Mesothelial cell of epicardium (in vitro differentiated cells): ENCODE data around the gene SERINC2. TPM values are rescaled to one million over a fixed set of nuclear protein-coding genes. Genes with fewer than 3 reads are reported as not detected.
"Not testable (repeated sequence)": the region's sequence is repeated elsewhere in the genome, so short reads cannot be mapped to it uniquely, and the experiment has no call there.

Source experiments
- DNase-seq, 2 experiments: peaks; one replicate each; pipeline ENCODE4 v3.0.0; 2021; ENCODE audit warnings: low spot score in 2 of 2; ENCODE audit not compliant: unreplicated experiment in 2 of 2
- H3K27ac Mint-ChIP-seq: 2 replicates; pipeline ENCODE4 v1.8.0; 2021; ENCODE audit warnings: mixed read lengths
- H3K27me3 Mint-ChIP-seq: 2 replicates; pipeline ENCODE4 v1.8.0; 2021; ENCODE audit warnings: low read depth, mixed read lengths
- H3K36me3 Mint-ChIP-seq: 2 replicates; pipeline ENCODE4 v1.8.0; 2021; ENCODE audit warnings: mixed read lengths
- H3K4me1 Mint-ChIP-seq: 2 replicates; pipeline ENCODE4 v1.8.0; 2021; ENCODE audit warnings: mixed read lengths
- H3K4me3 Mint-ChIP-seq: 2 replicates; pipeline ENCODE4 v1.8.0; 2021; ENCODE audit warnings: mild to moderate bottlenecking, moderate library complexity, mixed read lengths
- H3K9me3 Mint-ChIP-seq: 2 replicates; pipeline ENCODE4 v1.8.0; 2021; ENCODE audit warnings: mixed read lengths
- CTCF ChIP-seq: fragments of 200-600 bp; sonication (generic); IDR thresholded peaks from one replicate; pipeline ENCODE4 v1.5.0; 2021; ENCODE audit warnings: antibody characterized with exemption; ENCODE audit not compliant: unreplicated experiment
- total RNA-seq: library from RNA; stranded (reverse); gene quantifications from 3 replicates; pipeline ENCODE4 v1.2.1, GENCODE V29; 2021

SERINC2 gene
- total RNA-seq, 1 donor from 2014 or later: 45.4 TPM

- no peak for TF ChIP-seq CTCF
- DNase-seq: no peak
- H3K9me3 Mint-ChIP-seq: peaks cover 76% of the 10 kb centered on the region
- no peak overlapping the region for H3K4me3 Mint-ChIP-seq
- H3K27me3 Mint-ChIP-seq: peaks cover 7% of the 10 kb centered on the region
- no peaks in the 10 kb centered on the region for H3K36me3 Mint-ChIP-seq
- H3K27ac Mint-ChIP-seq: no peak overlapping the region
- H3K4me1 Mint-ChIP-seq: no peaks in the 10 kb centered on the region
Measured at GRCh38 chr1:31460027-31460426, 47.0 kb downstream of the SERINC2 start.

GRCh38 chr1:31467005-31467674, 54.1 kb downstream of the SERINC2 start:
- Mint-ChIP-seq H3K27ac (no peak overlapping the region), H3K4me3 (no peak overlapping the region), H3K36me3 (no peaks in the 10 kb centered on the region), H3K27me3 (no peaks in the 10 kb centered on the region), H3K4me1 (peaks cover under 1% of the 10 kb centered on the region), H3K9me3 (peaks cover 40% of the 10 kb centered on the region)
- no peak for DNase-seq
- TF ChIP-seq CTCF: no peak

GRCh38 chr1:31470794-31471315, 57.8 kb downstream of the SERINC2 start:
- no peaks in the 10 kb centered on the region for H3K36me3 Mint-ChIP-seq
- no peaks in the 10 kb centered on the region for H3K27me3 Mint-ChIP-seq
- H3K4me3 Mint-ChIP-seq: no peak overlapping the region
- H3K4me1 Mint-ChIP-seq: peaks cover 3% of the 10 kb centered on the region
- no peak for DNase-seq
- no peak for TF ChIP-seq CTCF
- peaks cover 34% of the 10 kb centered on the region for H3K9me3 Mint-ChIP-seq
- no peak overlapping the region for H3K27ac Mint-ChIP-seq

GRCh38 chr1:31471452-31472313, 58.7 kb downstream of the SERINC2 start:
- not testable (repeated sequence) for H3K36me3 Mint-ChIP-seq, H3K27me3 Mint-ChIP-seq, H3K27ac Mint-ChIP-seq

GRCh38 chr1:31472314-31472651, 59.3 kb downstream of the SERINC2 start:
- H3K4me1 Mint-ChIP-seq: peaks cover 16% of the 10 kb centered on the region

More at GRCh38 chr1:31471452-31472313, 58.7 kb downstream of the SERINC2 start:
- not testable (repeated sequence) for H3K4me3 Mint-ChIP-seq, DNase-seq
- Mint-ChIP-seq H3K4me1 (peaks cover 10% of the 10 kb centered on the region), H3K9me3 (peaks cover 37% of the 10 kb centered on the region)

GRCh38 chr1:31472673-31473072, 59.7 kb downstream of the SERINC2 start:
- H3K9me3 Mint-ChIP-seq: peaks cover 32% of the 10 kb centered on the region
- H3K27ac Mint-ChIP-seq: not testable (repeated sequence)
- peaks cover 20% of the 10 kb centered on the region for H3K4me1 Mint-ChIP-seq

More at GRCh38 chr1:31472314-31472651, 59.3 kb downstream of the SERINC2 start:
- not testable (repeated sequence) for H3K27ac Mint-ChIP-seq, H3K27me3 Mint-ChIP-seq, DNase-seq, H3K4me3 Mint-ChIP-seq, H3K36me3 Mint-ChIP-seq
- H3K9me3 Mint-ChIP-seq: peaks cover 33% of the 10 kb centered on the region

GRCh38 chr1:31473508-31473907, 60.5 kb downstream of the SERINC2 start:
- not testable (repeated sequence) for H3K27ac Mint-ChIP-seq, H3K27me3 Mint-ChIP-seq, H3K4me3 Mint-ChIP-seq, H3K36me3 Mint-ChIP-seq, DNase-seq
- peaks cover 26% of the 10 kb centered on the region for H3K4me1 Mint-ChIP-seq
- H3K9me3 Mint-ChIP-seq: peaks cover 25% of the 10 kb centered on the region

More at GRCh38 chr1:31472673-31473072, 59.7 kb downstream of the SERINC2 start:
- DNase-seq, H3K27me3 Mint-ChIP-seq, H3K4me3 Mint-ChIP-seq, H3K36me3 Mint-ChIP-seq: not testable (repeated sequence)

GRCh38 chr1:31474567-31474966, 61.6 kb downstream of the SERINC2 start:
- not testable (repeated sequence) for H3K27me3 Mint-ChIP-seq, H3K27ac Mint-ChIP-seq, H3K36me3 Mint-ChIP-seq, DNase-seq, H3K4me3 Mint-ChIP-seq
- Mint-ChIP-seq H3K4me1 (peaks cover 26% of the 10 kb centered on the region), H3K9me3 (peaks cover 23% of the 10 kb centered on the region)
